Germinal center (tissue), 1 donor: ENCODE measurements around the gene CIT.
"Not testable (repeated sequence)": the region's sequence is repeated elsewhere in the genome, so short reads cannot be mapped to it uniquely, and the experiment has no call there.

Experiments
- DNase-seq: peaks from one replicate; pipeline ENCODE4 v3.0.0; 2012; ENCODE audit warnings: mixed read lengths, low spot score

CIT gene

DNA sequence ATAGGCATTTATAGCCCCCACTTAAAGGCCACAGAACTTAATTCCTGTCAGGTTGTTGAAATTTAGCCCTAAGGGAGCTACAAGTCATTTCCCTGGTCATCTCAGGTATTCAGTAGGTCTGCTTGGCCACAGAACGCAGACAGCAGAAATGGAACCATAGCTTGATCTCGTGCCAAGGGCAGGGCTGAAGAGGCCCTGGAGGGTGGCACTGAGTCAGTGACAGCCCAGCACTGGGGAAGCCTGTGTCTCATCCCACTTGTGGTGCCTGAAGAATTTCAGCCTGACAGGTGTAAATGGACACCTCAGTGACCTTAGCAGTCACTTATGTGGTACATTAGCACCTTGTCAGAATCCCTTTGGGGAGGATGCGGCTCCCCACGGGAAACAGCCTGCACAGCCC, 202.6 kb downstream of the CIT start:
- no peak for DNase-seq

DNA sequence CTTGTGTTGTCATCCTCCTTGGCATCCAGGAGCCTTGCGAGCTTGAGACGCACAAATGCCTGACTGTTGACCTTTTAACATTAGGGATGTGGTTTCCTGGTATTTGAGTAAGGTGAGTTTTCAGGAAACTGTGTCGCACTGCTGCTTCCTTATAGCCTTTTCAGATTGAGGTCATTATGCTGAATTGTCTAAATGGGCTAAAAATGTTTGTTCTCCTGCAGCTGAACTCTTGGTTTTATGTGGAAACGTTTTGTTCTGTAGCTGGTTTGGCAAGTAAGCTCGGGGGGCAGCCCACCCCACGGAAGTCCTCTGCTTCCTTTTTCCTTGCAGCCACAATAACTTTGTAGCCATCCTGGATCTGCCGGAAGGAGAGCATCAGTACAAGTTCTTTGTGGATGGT, 203.5 kb downstream of the CIT start:
- DNase-seq = no peak

DNA sequence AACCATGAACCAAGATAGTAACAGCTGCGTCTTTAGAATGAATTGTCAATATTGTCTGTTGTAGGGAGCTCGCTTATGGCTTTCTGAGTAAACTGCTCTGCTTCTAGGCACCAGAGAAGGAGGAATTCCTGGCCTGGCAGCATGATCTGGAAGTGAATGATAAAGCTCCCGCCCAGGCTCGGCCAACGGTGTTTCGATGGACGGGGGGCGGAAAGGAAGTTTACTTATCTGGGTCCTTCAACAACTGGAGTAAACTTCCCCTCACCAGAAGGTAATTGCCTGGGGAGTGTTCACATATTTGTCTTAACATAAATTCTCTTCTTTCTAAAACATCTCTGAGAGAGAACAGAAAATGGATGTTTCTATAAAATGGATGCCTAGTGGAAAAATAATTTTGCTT, 204.9 kb downstream of the CIT start:
- DNase-seq = no peak

DNA sequence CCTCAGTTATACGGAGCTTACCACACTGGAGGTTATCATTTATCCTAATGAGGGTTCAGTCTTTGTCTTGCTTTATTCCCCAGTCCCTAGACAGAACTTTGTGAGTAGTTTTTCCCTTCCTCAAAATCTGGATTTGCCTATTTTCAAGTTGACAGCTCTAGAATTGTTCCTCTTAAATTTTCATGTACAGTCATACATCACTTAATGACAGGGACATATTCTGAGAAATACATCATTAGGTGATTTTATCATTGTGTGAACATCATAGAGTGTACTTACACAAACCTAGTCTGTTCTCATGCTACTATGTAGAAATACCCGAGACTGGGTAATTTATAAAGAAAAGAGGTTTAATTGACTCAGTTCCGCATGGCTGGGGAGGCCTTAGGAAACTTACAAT, 206.1 kb downstream of the CIT start:
- no peak for DNase-seq

DNA sequence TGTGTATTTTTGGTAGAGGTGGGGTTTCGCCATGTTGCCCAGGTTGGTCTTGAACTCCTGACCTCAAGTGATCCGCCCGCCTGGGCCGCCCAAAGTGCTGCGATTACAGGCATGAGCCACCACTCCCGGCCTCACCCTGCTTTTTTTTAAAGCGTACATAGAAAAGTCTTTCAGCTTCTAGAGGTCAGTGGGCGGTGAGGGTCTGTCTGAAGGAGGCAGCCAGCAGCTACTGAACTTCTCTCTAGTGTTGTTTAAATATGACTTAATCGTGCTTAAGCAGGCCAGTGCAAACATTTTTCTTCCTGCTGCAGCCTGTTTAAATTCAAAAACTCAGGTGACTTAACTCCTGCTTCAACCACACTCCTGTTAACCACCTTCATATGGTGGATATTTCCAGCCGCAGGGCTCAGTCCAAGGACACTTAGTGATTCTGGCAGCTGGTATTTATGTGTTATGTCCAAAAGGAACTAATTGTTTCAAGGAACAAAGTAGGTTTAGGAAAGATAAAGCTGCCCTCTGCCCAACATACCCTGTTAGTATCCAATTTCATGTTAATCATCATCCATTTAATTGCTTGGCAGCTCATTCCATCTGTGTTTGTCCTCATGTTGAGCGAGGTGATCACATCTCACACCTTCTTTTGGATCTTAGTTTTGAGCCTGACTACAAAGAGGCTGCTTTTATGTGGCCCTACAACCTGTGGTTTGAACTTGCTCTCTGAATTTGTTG, 207.2 kb downstream of the CIT start:
- no peak for DNase-seq

DNA sequence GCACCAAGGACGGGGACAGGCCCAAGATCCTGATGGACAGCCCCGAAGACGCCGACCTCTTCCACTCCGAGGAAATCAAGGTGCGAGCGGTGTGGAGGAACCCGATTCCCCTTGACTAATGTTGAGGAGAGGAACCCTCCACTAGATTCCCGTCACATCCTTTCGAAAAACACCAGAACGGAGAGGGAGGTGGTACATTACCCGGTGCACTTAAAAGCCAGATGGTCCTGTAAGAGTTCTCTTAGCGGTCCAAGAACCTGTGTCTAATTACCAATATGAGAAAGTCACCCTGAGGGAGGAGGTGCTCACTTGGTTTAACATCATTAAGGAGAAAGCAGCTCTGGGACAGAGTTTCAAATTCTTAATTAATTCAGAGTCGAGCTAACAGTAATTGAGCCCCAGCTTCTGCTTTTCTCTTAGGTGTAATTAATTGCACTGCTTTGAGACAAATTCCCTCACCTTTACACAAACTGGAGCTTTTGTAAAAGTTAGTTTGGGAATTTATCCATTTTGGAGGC, 208.7 kb downstream of the CIT start:
- DNase-seq = no peak

DNA sequence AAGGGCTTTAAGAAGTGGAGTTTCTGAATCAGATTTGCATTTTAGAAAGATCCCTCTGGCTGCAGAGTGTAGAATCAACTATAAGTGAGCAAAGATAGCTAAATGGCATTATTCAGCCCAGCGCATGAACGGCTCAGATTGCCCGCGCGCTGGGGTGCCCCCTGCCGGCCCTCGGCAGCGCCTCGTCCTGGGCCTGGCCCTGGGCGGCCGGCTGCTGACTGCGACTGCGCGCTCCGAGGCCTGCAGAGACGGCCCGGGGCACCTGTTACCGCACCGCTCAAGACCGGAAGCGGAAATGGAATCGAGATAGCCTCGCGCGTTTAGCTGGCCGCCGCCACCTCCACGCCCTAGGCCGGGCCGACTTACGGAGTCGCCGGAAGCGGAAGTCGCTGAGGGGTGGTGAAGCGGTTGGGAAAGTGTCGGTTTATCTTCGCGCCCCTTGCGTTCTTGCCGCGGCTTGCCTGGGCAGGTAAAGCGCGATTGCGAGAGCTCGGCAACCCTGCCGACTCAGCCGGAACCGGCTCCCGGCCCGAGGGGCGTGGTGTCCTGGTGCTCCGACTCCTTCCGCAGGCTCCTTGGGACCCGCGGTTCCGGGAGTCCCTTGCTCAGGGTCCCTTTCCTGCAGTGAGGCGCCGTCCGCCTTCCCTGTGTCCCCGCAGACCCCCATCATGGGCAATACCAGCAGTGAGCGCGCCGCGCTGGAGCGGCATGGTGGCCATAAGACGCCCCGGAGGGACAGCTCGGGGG, 209.4 kb downstream of the CIT start, which contains the start of gene PRKAB1:
TSS of gene PRKAB1 (plus strand) at position 557 of the 747 bp plus-strand sequence. CDS start at position 669, 112 bp downstream.
- DNase-seq = peak; percentile 96

DNA sequence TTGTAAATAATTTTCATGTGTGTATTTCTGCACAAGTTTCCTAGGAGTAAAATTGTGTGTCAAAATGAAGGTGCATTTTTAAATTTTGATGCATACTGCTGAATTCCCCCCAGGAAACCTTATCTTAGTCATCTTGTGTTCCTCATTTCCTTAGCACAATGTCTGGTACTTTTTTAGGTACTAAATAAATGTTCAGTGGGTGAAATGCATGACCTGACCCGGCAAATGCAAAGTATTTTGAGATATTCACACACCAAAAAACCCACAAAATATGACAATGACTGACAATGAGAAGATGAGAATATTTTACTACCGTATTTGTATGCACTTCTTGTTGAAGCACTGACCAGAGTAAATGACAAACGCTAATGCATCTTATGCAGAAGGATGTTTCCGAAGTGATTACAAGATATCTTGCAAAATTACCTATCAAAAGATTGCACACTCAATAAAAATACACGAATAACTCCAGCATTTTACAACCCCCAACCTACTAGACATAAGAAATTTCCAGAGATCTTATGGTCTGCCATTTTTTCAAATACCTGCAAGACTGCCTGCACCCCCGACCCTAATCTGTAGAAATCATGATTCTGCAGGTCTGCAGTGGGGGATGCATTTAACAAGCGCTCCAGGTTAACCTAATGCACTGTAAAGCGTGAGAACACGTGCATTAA, 210.1 kb downstream of the CIT start:
- DNase-seq = peak; percentile 44

DNA sequence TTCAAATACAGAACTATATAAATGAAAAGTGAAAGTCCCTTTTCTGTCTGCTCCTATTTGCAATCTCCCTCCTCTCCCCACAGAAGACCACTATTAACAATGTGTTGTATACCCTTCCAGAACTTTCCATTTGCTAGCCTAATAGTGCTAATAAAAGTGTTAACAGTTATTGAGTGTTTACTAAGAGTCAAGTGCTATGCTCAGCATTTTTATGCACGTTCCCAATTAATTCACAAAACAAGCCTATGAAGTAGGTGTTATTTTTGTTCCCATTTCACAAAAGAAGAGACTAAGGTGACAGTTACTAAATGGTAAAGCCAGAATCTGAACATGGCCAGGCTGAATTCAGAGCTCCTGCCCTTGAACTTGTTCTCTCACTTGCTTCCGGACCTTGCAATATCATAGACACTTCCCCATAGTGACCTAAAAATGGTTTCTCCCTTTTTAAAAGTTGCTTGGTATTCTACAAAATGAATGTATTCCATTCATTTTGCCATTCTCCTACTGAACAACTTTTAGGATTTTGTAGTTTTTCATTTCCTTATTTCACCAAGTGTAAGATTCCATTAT, 210.8 kb downstream of the CIT start:
- DNase-seq = peak; percentile 37

DNA sequence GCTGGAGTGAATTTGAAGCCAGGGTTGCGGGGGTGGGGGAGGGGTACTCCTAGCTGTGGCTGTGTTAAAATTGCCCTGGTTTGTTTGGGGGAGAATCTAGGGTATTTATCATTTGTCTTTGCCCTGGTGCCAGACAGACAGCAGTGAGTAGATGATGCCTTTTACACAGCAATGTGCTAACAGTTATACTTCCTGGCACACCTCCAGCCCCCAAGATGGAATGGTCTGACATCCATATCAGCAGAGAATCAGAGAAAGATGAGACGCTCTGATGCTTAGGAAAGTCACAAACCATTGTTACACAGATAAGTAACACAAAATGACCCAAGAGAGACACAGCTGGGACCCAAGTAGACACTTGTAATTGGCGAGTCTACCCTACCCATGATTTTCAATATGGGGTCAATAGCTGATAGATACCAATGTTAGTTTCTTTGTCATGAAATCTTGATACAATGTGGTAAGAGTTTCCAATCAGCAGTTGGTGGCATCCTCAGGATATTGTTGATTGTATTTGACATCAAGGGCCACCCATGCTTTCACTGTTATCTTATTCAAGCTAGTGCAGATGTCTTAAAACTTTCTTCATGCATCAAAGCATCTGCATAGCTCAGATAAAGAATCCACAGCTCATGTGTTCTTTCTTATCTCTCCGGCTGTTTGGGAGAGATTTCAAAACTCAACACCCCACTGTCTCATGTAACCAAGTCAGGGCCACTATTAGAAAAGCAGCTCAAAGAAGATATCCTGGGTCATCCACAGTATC, 211.8 kb downstream of the CIT start:
- DNase-seq = no peak

DNA sequence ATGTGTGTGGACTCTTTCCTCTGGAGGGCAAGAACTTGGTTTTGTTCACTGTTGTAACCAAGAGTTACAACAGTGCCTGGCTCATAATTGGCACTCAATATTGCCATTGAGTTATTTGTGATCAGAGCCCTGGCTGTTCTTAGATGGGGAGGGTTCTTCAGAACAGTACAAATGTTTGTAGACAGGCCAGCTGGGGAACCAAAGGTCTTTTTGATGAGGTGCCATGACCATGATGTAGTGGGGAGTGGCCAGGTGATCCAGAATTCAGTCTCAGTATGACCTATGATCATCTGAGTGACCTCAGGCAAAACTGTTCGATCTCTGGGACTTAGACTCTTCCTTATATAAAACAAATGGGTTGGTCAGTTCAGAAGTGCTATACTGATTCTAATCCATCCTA, 212.5 kb downstream of the CIT start:
- DNase-seq = no peak

DNA sequence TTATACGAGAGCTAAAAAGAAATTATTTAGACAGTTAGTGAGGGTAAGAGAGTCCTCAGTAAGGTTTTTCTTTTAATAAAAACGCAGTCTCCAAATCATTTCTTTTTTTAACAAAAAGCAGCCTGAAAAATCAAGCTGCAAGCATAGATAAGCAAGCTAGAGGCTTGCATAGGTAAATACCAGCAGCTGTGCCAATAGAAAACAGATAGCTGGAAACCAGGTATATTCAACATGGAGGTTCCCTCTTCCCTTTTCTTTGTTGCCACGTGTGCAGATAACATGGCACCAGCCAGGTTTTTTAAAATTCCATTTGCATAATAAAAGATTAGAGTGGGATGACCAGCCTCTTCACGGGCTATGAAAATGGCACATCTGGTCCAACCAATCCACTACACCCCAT, 215.2 kb downstream of the CIT start:
- DNase-seq = no peak

DNA sequence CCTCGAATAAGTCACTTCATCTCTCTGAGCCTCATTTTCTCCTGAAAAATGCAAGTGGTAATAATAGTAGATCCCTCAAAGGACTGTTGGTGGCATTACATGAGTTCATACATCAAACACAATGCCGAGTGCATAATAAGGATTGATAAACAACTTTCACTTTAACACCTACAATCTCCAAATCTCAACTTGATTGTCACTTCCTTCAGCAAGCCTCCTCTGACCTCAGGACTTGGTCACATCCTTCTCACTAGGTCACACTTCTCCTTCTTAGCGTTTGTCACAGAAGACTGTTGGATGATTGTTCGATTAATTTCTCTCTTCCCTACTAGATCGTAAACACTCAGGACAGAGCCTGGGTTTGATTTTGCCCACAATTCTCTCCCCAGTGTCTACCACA, 217.0 kb downstream of the CIT start:
- no peak for DNase-seq

DNA sequence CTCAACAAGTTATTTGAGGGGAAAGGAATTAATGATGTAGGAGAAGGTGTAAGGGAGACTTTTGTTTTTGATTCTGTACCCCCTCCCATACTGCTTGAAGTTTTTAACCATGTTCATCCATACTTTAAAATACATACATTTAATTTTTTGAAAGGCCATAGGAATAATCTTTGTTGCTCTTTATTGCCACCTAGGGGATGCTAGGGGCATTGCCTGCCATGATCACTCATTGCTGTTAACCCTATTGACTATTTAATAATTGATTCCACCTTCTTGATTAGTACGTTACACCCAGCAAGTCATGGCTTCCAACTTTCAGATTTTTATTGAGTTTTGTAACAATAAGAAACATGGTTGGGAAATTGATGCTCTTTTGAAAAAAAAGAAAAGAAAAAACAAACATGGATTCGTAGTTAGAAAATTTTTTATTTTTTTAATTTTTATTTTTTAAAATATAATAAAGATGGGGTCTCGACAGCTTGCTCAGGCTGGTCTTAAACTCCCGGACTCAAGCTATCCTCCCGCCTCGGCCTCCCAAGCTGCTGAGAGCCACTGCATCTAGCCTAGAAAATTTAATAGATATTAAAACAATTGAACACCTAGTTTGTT, 217.7 kb downstream of the CIT start:
- peak; percentile 61 for DNase-seq

DNA sequence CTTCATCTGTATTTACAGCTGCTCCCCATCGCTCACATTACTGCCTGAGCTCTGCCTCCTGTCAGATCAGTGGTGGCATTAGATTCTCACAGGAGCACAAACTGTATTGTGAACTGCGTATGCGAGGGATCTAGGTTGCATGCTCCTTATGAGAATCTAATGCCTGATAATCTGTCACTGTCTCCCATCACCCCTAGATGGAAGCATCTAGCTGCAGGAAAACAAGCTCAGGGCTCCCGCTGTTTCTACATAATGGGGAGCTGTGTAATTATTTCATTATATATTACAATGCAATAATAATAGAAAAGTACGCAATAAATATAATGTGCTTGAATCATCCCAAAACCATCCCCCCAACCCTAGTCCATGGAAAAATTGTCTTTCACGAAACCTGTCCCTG, 219.0 kb downstream of the CIT start:
- DNase-seq = not testable (repeated sequence)

DNA sequence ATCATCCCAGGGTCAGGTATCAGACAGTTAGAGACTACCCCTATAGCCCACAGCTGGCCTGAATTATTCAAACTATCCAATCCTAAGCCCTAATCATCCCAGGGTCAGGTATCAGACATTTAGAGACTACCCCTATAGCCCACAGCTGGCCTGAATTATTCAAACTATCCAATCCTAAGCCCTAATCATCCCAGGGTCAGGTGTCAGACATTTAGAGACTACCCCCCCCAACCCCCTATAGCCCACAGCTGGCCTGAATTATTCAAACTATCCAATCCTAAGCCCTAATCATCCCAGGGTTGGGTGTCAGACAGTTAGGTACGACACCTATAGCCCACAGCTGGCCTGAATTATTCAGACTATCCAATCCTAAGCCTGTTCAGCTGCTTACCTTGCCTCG, 220.1 kb downstream of the CIT start:
- DNase-seq = not testable (repeated sequence)

DNA sequence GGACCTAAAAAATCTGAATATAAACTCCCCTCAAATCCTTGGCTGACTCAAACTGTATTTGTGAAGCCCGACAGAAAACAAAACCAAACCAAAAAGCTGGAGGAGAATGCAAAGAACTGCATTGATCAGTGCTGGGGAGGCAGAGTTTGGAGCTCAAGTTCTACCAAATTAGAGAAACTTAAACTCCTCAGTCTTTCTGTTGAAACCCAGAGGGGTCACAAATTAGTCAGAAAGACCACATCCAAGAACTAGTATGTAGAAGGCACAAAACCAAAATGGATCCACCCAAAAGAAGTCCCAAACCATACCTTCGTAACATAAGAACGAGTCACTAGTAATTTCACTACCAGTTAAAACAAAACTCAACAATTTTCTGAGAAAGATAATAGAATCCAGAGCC, 224.5 kb downstream of the CIT start:
- DNase-seq = no peak

DNA sequence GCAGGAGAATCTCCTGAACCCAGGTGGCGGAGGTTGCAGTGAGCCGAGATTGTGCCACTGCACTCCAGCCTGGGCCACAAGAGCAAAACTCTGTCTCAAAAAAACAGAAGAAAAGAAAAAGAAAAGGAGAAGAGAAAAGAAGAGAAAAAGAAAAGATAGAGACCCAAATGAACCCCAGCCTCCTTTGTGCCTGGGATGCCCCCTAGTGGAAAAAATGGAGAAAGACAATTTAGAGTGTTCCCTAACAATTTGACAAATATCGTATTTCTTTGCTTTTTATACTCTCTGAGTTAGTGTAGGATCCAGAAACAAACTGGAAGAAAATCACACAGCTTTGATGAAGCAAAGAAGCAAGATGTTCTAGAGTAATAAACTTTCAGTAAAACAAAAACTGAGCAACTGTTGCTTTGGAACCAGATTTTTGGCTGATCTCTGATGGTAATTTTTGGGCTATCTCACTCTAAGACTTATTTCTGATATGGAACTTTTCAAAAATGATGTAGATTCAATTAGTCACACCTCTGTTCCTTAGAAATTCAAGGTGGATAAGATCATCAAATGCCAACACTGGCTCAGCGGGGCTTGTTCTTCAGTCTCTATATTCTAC, 227.8 kb downstream of the CIT start:
- DNase-seq = peak; percentile 52

DNA sequence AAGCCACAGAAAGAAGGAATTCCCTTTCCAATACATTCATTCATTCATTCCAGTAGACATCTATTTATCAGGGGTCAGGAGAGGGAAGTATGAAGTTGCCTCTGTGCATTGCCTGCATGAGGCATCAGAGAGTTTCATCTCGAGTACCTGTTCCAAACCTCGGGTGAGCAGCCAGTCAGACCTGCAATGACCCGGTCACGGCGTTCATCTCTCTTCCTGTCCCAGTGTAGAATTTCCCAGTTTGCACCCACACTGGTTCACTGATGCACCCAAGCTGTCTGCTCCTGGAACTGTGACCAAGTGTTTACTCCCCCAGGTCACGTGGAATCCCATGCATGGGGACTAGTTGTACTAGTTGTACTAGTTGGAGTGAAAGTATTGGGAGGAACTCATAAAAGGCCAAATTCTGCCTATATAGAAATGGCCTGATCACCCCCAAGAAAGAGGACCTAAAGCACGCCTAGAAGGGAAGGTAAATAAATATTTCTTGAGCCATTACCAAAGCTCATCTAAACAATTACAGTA, 231.5 kb downstream of the CIT start:
- DNase-seq = no peak

DNA sequence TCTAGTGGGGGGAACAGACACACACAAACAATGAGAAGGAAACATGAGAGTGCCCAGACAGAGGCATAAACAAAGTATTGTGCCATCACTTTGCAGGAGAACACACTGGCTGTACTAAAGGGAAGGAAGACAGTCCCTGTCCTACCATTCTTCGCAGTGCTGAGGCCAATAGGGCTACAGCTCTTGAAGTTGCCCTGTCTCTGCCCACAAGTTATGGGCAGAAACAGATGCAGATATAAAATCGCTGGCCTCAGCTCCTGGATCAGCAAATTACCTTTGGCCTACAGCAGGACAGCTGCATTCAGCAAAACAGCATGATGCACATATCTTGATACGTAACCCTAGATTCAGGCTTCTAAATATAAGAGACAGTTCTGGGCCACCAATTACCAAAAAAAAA, 232.2 kb downstream of the CIT start:
- DNase-seq = no peak

DNA sequence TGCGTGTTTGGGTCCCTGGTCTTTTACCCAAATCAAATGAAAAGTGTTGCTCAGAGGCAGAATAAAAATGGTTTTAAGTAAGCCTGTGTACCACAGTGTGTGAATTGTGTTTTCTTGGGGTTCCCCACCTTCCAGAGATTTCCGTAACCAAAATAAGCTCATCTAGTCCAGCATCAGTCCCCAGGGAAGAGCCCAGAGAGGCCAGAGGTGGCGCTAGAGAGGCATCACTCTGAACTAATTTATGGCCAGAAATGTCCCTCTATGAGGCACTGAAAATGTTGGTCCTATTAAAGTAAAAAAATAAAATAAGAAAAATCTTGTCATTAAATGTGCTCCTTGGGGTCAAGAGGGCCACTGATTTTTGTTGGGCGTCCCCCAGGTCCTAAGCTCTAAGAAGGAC, 234.1 kb downstream of the CIT start:
- no peak for DNase-seq
